ENCODE data around the gene OR2F2.

OR2F2 gene

DNA sequence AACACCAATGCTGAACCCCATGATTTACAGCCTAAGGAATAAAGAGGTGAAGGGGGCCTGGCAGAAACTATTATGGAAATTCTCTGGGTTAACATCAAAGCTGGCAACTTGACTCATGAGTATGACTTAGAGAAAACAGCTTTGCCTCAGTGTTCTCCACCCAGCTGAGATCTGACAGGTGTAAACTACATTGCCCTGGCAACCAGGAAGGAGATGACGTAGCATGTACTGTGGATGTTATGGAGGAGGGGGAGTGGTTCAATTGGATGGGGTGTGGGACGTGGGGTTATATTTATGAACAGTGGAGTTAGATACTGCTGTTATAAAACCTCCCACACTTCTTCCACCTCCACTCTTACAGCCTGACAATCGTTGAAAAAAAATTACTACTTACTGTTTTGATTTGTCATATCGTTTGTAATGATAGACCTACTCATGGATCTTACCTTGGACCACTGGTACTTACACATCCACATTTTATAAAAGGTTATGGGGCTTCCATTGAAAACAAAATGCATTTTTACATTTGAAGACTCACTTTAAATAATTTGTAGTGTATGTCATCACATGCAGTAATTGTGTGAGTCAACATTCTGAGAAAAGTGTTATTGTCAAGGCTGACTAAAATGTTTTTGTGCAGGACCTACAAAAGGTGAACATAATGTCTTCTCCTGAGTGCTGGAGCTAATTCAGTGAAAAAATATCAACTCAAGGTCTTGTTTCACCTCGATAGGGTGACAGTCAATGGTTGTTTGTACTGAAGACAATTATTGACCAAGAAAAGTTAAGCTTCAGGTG is 26.0 kb downstream of the OR2F2 start:
- no peaks in the 10 kb centered on the region for H3K9me3 ChIP-seq (ENCODE audit: insufficient read depth, low read depth, low read length)
- no peak overlapping the region for H3K9ac ChIP-seq (ENCODE audit: low read depth, low read length, poor library complexity, severe bottlenecking)
- H2AFZ ChIP-seq (ENCODE audit: low read length): no peak overlapping the region
- no peaks in the 10 kb centered on the region for H3K79me2 ChIP-seq (ENCODE audit: insufficient read depth, low read length)
- no peaks in the 10 kb centered on the region for H4K20me1 ChIP-seq (ENCODE audit: insufficient read depth, low read length, poor library complexity, severe bottlenecking)
- no peaks in the 10 kb centered on the region for H3K9me2 ChIP-seq (replicated peaks; ENCODE audit: low read depth, low read length)
- H3K27me3 ChIP-seq (ENCODE audit: insufficient read depth, low read length, poor library complexity, severe bottlenecking): no peaks in the 10 kb centered on the region
- no peaks in the 10 kb centered on the region for H3F3A ChIP-seq (ENCODE audit: low read depth)
- no peaks in the 10 kb centered on the region for H3K4me1 ChIP-seq (ENCODE audit: insufficient read depth, low read length, poor library complexity, severe bottlenecking)
- no peaks in the 10 kb centered on the region for H3K36me3 ChIP-seq (ENCODE audit: insufficient read depth, low read length)
- H3K4me3 ChIP-seq (ENCODE audit: low read length, poor library complexity, severe bottlenecking): no peak overlapping the region
- no peak overlapping the region for H3K4me2 ChIP-seq (ENCODE audit: low read depth, low read length, poor library complexity, severe bottlenecking)
- TF ChIP-seq EZH2phosphoT487 (IDR thresholded peaks at IDR 0.05; ENCODE audit: borderline replicate concordance) (no peak), CTCF (conservative IDR thresholded peaks at IDR 0.05; ENCODE audit: low read length) (no peak)

DNA sequence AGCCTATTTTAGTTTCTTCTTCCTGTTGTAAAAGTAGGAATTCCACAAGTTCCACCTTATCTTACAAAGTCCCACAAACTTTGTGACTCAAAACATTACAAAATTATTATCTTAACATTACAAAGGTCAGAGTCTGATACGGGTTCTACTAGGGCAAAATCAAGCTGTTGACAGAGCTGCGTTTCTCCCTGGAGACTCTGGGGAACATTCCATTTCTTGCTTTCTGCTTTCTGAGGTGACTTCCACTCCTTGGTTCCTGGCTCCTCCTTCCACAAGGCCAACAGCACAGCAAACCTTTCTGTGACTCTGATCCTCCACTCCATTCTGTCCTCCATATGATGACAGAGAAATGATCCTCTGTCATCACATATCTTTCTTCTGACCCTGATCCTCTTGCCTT is 30.2 kb downstream of the OR2F2 start:
- H3K4me3 ChIP-seq (ENCODE audit: low read length, poor library complexity, severe bottlenecking): no peak overlapping the region
- no peaks in the 10 kb centered on the region for H3K36me3 ChIP-seq (ENCODE audit: insufficient read depth, low read length)
- no peaks in the 10 kb centered on the region for H3K79me2 ChIP-seq (ENCODE audit: insufficient read depth, low read length)
- H3F3A ChIP-seq (ENCODE audit: low read depth): no peaks in the 10 kb centered on the region
- H3K9me3 ChIP-seq (ENCODE audit: insufficient read depth, low read depth, low read length): no peaks in the 10 kb centered on the region
- H3K4me2 ChIP-seq (ENCODE audit: low read depth, low read length, poor library complexity, severe bottlenecking): no peak overlapping the region
- no peak overlapping the region for H3K9ac ChIP-seq (ENCODE audit: low read depth, low read length, poor library complexity, severe bottlenecking)
- H3K9me2 ChIP-seq (replicated peaks; ENCODE audit: low read depth, low read length): no peaks in the 10 kb centered on the region
- no peaks in the 10 kb centered on the region for H4K20me1 ChIP-seq (ENCODE audit: insufficient read depth, low read length, poor library complexity, severe bottlenecking)
- no peak overlapping the region for H2AFZ ChIP-seq (ENCODE audit: low read length)
- TF ChIP-seq EZH2phosphoT487 (IDR thresholded peaks at IDR 0.05; ENCODE audit: borderline replicate concordance) (no peak), CTCF (conservative IDR thresholded peaks at IDR 0.05; ENCODE audit: low read length) (no peak)
- no peaks in the 10 kb centered on the region for H3K27me3 ChIP-seq (ENCODE audit: insufficient read depth, low read length, poor library complexity, severe bottlenecking)
- H3K4me1 ChIP-seq (ENCODE audit: insufficient read depth, low read length, poor library complexity, severe bottlenecking): no peaks in the 10 kb centered on the region

DNA sequence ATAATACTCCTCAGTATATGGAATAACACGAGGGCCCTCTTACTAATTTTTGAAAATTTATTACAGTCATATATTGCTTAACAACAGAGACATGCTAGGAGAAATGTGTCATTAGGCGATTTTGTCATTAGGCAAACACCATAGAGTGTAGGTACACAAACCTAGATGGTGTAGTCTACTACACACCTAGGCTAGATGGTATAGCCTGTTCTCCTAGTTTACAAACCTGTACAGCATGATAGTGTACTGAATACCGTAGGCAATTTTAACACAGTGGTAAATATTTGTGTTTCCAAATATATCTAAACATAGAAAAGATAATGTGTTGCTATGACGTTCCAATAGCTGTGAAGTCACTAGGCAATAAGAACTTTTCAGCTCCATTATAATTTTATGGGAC is 32.4 kb downstream of the OR2F2 start:
- H3K4me2 ChIP-seq (ENCODE audit: low read depth, low read length, poor library complexity, severe bottlenecking): no peak overlapping the region

More for the DNA sequence above, 32.4 kb downstream of the OR2F2 start:
- Histone ChIP-seq H2AFZ (ENCODE audit: low read length) (no peak overlapping the region), H3K9me3 (ENCODE audit: insufficient read depth, low read depth, low read length) (no peaks in the 10 kb centered on the region), H3K79me2 (ENCODE audit: insufficient read depth, low read length) (no peaks in the 10 kb centered on the region), H3K36me3 (ENCODE audit: insufficient read depth, low read length) (no peaks in the 10 kb centered on the region), H4K20me1 (ENCODE audit: insufficient read depth, low read length, poor library complexity, severe bottlenecking) (no peaks in the 10 kb centered on the region), H3K9ac (ENCODE audit: low read depth, low read length, poor library complexity, severe bottlenecking) (no peak overlapping the region), H3K27me3 (ENCODE audit: insufficient read depth, low read length, poor library complexity, severe bottlenecking) (no peaks in the 10 kb centered on the region), H3K4me1 (ENCODE audit: insufficient read depth, low read length, poor library complexity, severe bottlenecking) (no peaks in the 10 kb centered on the region), H3K4me3 (ENCODE audit: low read length, poor library complexity, severe bottlenecking) (no peak overlapping the region), H3F3A (ENCODE audit: low read depth) (no peaks in the 10 kb centered on the region), H3K9me2 (replicated peaks; ENCODE audit: low read depth, low read length) (no peaks in the 10 kb centered on the region)
- no peak for TF ChIP-seq EZH2phosphoT487 (IDR thresholded peaks at IDR 0.05; ENCODE audit: borderline replicate concordance)
- TF ChIP-seq CTCF (conservative IDR thresholded peaks at IDR 0.05; ENCODE audit: low read length): no peak
